ENCODE results near the gene UGT1A8. TPM values are rescaled to one million over a fixed set of nuclear protein-coding genes. Genes with fewer than 3 reads are reported as not detected.

Gene UGT1A8
- total RNA-seq, 1 donor from 2014 or later: 0.17 TPM

- H3K36me3 Mint-ChIP-seq: no peaks in the 10 kb centered on the region
- H3K27me3 Mint-ChIP-seq: peaks cover 29% of the 10 kb centered on the region
- H3K27ac Mint-ChIP-seq: no peak overlapping the region
- H3K9me3 Mint-ChIP-seq: peaks cover 3% of the 10 kb centered on the region
- H3K4me3 Mint-ChIP-seq: no peak overlapping the region
- H3K4me1 Mint-ChIP-seq (ENCODE audit: unreplicated experiment): no peaks in the 10 kb centered on the region
- no peak for TF ChIP-seq CTCF (conservative IDR thresholded peaks at IDR 0.05)
- no peak for DNase-seq (ENCODE audit: extremely low spot score, unreplicated experiment)
Measured at GRCh38 chr2:233779722-233780121, 162.3 kb downstream of the UGT1A8 start.

DNA sequence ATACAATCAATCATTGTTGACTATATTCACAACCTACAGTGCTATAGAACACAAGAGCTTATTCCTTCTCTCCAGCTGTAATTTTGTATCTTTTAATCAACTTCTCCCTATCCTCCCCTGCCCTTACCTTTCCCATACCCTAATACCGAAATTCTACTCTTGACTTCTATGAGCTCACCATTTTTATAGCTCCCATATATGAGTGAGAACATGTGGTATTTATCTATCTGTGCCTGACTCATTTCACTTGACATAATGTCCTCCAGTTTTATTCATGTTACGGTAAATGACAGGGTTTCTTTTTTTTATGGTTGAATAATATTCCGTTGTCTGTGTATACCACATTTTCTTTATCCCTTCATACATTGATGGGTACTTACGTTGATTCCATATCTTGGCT is 163.3 kb downstream of the UGT1A8 start:
- peaks cover 3% of the 10 kb centered on the region for H3K9me3 Mint-ChIP-seq
- no peaks in the 10 kb centered on the region for H3K36me3 Mint-ChIP-seq
- no peak for TF ChIP-seq CTCF (conservative IDR thresholded peaks at IDR 0.05)
- H3K27ac Mint-ChIP-seq: no peak overlapping the region
- no peak for DNase-seq (ENCODE audit: extremely low spot score, unreplicated experiment)
- H3K4me3 Mint-ChIP-seq: no peak overlapping the region
- peaks cover 29% of the 10 kb centered on the region for H3K27me3 Mint-ChIP-seq
- no peaks in the 10 kb centered on the region for H3K4me1 Mint-ChIP-seq (ENCODE audit: unreplicated experiment)

DNA sequence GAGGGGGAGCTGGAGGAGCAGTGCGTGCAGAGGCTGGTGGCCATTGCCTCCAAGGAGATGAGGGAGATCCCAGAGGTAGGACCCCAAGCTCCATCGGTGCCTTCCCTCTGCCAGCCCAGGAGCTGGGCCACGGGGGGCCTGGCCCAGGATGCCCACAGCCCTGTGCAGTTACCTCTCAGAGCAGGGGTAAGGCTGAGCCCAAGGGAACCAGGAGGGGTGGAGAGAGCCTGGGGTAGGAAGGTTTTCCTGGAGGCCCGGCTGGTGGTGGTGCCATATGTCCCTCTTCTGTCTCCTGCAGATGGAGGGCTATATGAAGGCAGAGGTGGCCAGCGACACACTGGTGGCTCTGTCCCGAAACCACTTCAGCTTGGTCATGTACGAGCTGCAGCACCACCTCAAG is 172.1 kb downstream of the UGT1A8 start:
- Mint-ChIP-seq H3K9me3 (no peaks in the 10 kb centered on the region), H3K4me3 (no peak overlapping the region), H3K36me3 (no peaks in the 10 kb centered on the region)

GRCh38 chr2:233791151-233791882 is 173.9 kb downstream of the UGT1A8 start:
- H3K4me3 Mint-ChIP-seq: no peak overlapping the region
- H3K36me3 Mint-ChIP-seq: no peaks in the 10 kb centered on the region
- no peaks in the 10 kb centered on the region for H3K9me3 Mint-ChIP-seq
- H3K27me3 Mint-ChIP-seq: peaks cover 8% of the 10 kb centered on the region
- no peaks in the 10 kb centered on the region for H3K4me1 Mint-ChIP-seq (ENCODE audit: unreplicated experiment)
- no peak overlapping the region for H3K27ac Mint-ChIP-seq
- DNase-seq (ENCODE audit: extremely low spot score, unreplicated experiment): no peak
- TF ChIP-seq CTCF (conservative IDR thresholded peaks at IDR 0.05): no peak

More for the DNA sequence above, 172.1 kb downstream of the UGT1A8 start:
- no peak overlapping the region for H3K27ac Mint-ChIP-seq
- H3K27me3 Mint-ChIP-seq: peaks cover 8% of the 10 kb centered on the region
- no peak for DNase-seq (ENCODE audit: extremely low spot score, unreplicated experiment)
- no peak for TF ChIP-seq CTCF (conservative IDR thresholded peaks at IDR 0.05)
- no peaks in the 10 kb centered on the region for H3K4me1 Mint-ChIP-seq (ENCODE audit: unreplicated experiment)

GRCh38 chr2:233791883-233792329 is 174.5 kb downstream of the UGT1A8 start:
- Mint-ChIP-seq H3K27ac (no peak overlapping the region), H3K27me3 (peaks cover 8% of the 10 kb centered on the region), H3K4me1 (ENCODE audit: unreplicated experiment) (no peaks in the 10 kb centered on the region), H3K36me3 (no peaks in the 10 kb centered on the region), H3K9me3 (no peaks in the 10 kb centered on the region), H3K4me3 (no peak overlapping the region)
- no peak for TF ChIP-seq CTCF (conservative IDR thresholded peaks at IDR 0.05)
- DNase-seq (ENCODE audit: extremely low spot score, unreplicated experiment): no peak

All from type B pancreatic cell (in vitro differentiated cells).